Endothelial cell (in vitro differentiated cells): ENCODE results near the gene SPIRE1. TPM values are rescaled to one million over a fixed set of nuclear protein-coding genes. Genes with fewer than 3 reads are reported as not detected.
"Not testable (repeated sequence)": the region's sequence is repeated elsewhere in the genome, so short reads cannot be mapped to it uniquely, and the experiment has no call there.

ENCODE experiments used
- DNase-seq: peaks from one replicate; pipeline ENCODE4 v3.0.0; 2021; ENCODE audit warnings: low spot score
- H3K27ac Mint-ChIP-seq: one replicate; pipeline ENCODE4 v1.8.0; 2021; ENCODE audit warnings: mixed read lengths, inconsistent platforms; ENCODE audit not compliant: unreplicated experiment
- H3K27me3 Mint-ChIP-seq: one replicate; pipeline ENCODE4 v1.8.0; 2021; ENCODE audit warnings: mild to moderate bottlenecking, moderate library complexity, mixed read lengths, inconsistent platforms; ENCODE audit not compliant: unreplicated experiment
- H3K36me3 Mint-ChIP-seq: one replicate; pipeline ENCODE4 v1.8.0; 2021; ENCODE audit warnings: mild to moderate bottlenecking, low read depth, mixed read lengths, inconsistent platforms; ENCODE audit not compliant: unreplicated experiment
- H3K4me1 Mint-ChIP-seq: one replicate; pipeline ENCODE4 v1.8.0; 2021; ENCODE audit warnings: mild to moderate bottlenecking, mixed read lengths, inconsistent platforms; ENCODE audit not compliant: unreplicated experiment
- H3K4me3 Mint-ChIP-seq: one replicate; pipeline ENCODE4 v1.8.0; 2021; ENCODE audit warnings: mild to moderate bottlenecking, mixed read lengths, inconsistent platforms; ENCODE audit not compliant: unreplicated experiment
- H3K9me3 Mint-ChIP-seq: one replicate; pipeline ENCODE4 v1.8.0; 2021; ENCODE audit warnings: mixed read lengths, inconsistent platforms; ENCODE audit not compliant: unreplicated experiment
- total RNA-seq: library from RNA; stranded (reverse); fragmentation: NEBNext Ultra II Directional; extraction: Animal tissue kit (Norgen Biotek cat#: 25700); gene quantifications from one replicate; pipeline ENCODE4 v1.2.1, GENCODE V29; 2021; ENCODE audit not compliant: unreplicated experiment
- TF ChIP-seq, protein P1 (sequence below): fragments of 200-600 bp; sonication (generic); IDR thresholded peaks from one replicate; pipeline ENCODE4 v1.5.0; 2021; ENCODE audit warnings: antibody characterized with exemption; ENCODE audit not compliant: unreplicated experiment

SPIRE1 gene
- total RNA-seq, 1 donor from 2014 or later, result 31.3 TPM

DNA sequence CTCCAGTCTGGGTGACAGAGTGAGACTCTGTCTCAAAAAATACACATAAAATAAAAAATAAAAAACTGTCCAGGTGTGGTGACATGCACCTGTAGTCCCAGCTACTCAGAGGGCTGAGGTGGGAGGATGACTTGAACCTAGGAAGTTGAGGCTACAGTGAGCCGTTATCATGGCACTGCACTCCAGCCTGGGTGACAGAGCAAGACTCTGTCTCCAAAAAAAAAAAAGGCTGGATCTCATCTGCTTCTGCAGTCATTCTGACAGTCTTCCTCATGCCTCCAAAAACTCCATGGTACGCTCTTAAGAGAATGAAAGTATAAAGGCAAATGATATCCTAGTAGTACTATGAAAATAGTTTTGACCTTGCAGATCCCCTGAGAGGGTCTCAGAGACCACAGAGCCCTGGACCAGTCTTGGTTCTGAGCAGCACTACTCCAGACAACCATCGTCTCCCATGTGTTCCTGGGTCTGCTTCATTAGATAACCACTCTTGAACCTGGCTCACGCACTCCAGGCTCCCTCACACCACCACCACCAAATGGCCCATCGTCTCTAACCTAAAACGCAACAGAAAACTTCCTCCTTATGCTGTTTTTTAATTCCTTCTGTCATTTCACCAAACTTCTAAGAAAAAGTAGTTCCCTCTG, 26.0 kb downstream of the SPIRE1 start:
- Mint-ChIP-seq H3K27ac (peak overlapping the region; percentile 53), H3K4me1 (peaks cover 7% of the 10 kb centered on the region), H3K4me3 (peak overlapping the region; percentile 53), H3K9me3 (no peaks in the 10 kb centered on the region), H3K36me3 (peaks cover 15% of the 10 kb centered on the region), H3K27me3 (no peaks in the 10 kb centered on the region)
- no peak for DNase-seq
- TF ChIP-seq, protein P1, sequence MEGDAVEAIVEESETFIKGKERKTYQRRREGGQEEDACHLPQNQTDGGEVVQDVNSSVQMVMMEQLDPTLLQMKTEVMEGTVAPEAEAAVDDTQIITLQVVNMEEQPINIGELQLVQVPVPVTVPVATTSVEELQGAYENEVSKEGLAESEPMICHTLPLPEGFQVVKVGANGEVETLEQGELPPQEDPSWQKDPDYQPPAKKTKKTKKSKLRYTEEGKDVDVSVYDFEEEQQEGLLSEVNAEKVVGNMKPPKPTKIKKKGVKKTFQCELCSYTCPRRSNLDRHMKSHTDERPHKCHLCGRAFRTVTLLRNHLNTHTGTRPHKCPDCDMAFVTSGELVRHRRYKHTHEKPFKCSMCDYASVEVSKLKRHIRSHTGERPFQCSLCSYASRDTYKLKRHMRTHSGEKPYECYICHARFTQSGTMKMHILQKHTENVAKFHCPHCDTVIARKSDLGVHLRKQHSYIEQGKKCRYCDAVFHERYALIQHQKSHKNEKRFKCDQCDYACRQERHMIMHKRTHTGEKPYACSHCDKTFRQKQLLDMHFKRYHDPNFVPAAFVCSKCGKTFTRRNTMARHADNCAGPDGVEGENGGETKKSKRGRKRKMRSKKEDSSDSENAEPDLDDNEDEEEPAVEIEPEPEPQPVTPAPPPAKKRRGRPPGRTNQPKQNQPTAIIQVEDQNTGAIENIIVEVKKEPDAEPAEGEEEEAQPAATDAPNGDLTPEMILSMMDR, result no peak

DNA sequence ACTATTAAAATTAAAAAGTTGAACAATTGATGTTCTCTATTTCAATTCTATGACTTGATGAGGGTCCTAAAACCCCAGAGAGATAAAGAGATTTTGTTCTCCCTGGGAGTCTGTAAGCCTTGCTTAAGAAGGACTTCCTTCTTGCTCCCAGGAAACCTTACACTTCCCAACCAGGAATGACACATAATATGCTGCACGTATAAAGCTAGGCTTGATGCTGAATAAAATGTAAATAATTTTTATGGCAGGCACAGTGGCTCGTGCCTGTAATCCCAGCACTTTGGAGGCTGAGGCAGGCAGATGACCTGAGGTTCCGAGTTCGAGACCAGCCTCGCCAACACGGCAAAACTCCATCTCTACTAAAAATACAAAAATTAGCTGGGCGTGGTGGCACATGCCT, 27.8 kb downstream of the SPIRE1 start:
- no peak overlapping the region for H3K4me3 Mint-ChIP-seq

DNA sequence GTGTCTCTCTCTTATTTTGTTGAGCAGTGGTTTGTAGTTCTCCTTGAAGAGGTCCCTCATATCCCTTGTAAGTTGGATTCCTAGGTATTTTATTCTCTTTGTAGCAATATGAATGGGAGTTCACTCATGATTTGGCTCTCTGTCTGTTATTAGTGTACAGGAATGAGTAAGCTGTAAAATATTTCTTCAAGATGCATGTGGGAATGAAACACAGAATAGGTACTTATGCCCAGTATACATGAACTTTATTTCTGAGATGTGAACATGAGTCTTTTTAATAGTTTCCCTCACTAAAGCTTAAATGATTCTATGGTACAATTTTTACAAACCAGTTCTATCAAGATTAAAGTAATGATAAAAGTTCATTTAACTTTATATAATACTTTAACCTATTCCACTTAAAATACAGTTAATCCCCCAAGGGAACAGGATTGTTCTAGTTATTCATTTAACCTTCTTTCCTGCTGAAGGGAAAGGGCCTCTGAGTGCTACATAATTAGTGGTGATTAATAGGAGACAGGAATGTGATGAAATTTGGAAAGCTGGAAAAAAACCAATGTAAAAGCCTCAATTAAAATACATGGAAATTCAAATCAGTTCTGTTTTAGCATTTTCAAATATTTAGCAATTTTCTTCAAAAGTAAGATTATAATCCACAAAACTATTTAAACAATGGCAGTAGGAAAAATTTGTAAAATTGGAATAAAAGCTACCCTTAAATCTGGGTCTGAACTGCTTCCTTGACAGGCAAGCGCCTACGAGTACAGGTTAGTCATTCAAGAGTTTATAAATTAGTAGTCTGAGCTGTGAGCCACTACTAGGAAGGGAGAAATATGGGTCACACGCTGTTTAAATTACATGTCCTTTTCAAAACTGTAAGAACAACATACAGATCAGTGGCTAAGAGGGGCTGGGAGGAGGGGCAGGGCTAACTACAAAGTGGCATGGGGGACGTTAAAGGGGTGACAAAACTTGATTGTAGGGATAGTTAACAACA, 28.9 kb downstream of the SPIRE1 start:
- Mint-ChIP-seq H3K4me1 (peaks cover 4% of the 10 kb centered on the region), H3K4me3 (no peak overlapping the region), H3K27me3 (no peaks in the 10 kb centered on the region), H3K27ac (no peak overlapping the region), H3K36me3 (peaks cover 15% of the 10 kb centered on the region), H3K9me3 (no peaks in the 10 kb centered on the region)
- TF ChIP-seq, protein P1, result no peak
- no peak for DNase-seq

More for the DNA sequence above, 27.8 kb downstream of the SPIRE1 start:
- TF ChIP-seq, protein P1, result no peak
- H3K9me3 Mint-ChIP-seq, result no peaks in the 10 kb centered on the region
- no peak for DNase-seq
- H3K27ac Mint-ChIP-seq, result no peak overlapping the region
- peaks cover 15% of the 10 kb centered on the region for H3K36me3 Mint-ChIP-seq
- H3K27me3 Mint-ChIP-seq, result no peaks in the 10 kb centered on the region
- peaks cover 4% of the 10 kb centered on the region for H3K4me1 Mint-ChIP-seq

DNA sequence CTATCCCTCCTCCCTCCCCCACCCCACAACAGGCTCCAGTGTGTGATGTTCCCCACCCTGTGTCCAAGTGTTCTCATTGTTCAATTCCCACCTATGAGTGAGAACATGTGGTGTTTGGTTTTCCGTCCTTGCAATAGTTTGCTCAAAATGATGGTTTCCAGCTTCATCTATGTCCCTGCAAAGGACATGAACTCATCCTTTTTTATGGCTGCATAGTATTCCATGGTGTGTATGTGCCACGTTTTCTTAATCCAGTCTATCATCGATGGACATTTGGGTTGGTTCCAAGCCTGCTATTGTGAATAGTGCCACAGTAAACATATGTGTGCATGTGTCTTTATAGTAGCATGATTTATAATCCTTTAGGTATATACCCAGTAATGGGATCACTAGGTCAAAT, 30.7 kb downstream of the SPIRE1 start:
- not testable (repeated sequence) for H3K27ac Mint-ChIP-seq, H3K4me3 Mint-ChIP-seq, H3K9me3 Mint-ChIP-seq, H3K27me3 Mint-ChIP-seq, DNase-seq, H3K4me1 Mint-ChIP-seq
- H3K36me3 Mint-ChIP-seq, result peaks cover 14% of the 10 kb centered on the region

DNA sequence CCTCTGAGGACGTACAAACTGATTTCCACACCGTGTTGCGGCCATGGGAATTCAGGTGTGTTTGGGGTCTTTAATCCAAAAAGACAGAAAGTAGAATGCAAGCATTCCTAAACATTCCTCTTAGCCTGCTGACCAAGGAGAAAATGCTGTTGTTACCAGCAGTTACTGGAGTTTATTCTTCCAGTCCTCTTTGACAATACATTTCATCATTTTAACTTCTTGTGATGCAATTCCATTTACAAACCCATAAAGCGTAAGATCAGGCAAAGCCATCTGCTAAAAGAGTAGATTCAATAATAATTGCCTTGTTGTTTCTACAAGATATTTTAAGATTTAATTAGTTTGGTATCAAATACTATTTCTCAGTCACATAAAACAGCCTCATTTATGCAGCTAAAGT, 32.7 kb downstream of the SPIRE1 start:
- TF ChIP-seq, protein P1, result no peak
- Mint-ChIP-seq H3K27me3 (no peaks in the 10 kb centered on the region), H3K4me1 (no peaks in the 10 kb centered on the region)

More for the DNA sequence above, 32.7 kb downstream of the SPIRE1 start:
- Mint-ChIP-seq H3K4me3 (no peak overlapping the region), H3K27ac (no peak overlapping the region), H3K36me3 (peaks cover 10% of the 10 kb centered on the region), H3K9me3 (no peaks in the 10 kb centered on the region)
- no peak for DNase-seq
